A172 (cell line): Measurements from ENCODE around the gene NACC2. TPM values are rescaled to one million over a fixed set of nuclear protein-coding genes. Genes with fewer than 3 reads are reported as not detected.

Experiments
- DNase-seq: peaks from one replicate; pipeline ENCODE4 v3.0.0-alpha.2; 2015; ENCODE audit warnings: low spot score
- total RNA-seq: library from RNA; depleted of rRNA; stranded (reverse); fragments of >200 nt; shearing (Covaris generic); gene quantifications from 2 replicates; pipeline ENCODE4 v1.2.3, GENCODE V29; 2014; rRNA removed

NACC2 gene, protein sequence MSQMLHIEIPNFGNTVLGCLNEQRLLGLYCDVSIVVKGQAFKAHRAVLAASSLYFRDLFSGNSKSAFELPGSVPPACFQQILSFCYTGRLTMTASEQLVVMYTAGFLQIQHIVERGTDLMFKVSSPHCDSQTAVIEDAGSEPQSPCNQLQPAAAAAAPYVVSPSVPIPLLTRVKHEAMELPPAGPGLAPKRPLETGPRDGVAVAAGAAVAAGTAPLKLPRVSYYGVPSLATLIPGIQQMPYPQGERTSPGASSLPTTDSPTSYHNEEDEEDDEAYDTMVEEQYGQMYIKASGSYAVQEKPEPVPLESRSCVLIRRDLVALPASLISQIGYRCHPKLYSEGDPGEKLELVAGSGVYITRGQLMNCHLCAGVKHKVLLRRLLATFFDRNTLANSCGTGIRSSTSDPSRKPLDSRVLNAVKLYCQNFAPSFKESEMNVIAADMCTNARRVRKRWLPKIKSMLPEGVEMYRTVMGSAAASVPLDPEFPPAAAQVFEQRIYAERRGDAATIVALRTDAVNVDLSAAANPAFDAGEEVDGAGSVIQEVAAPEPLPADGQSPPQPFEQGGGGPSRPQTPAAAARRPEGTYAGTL
- total RNA-seq, result 34.2 and 41.6 TPM in 2 replicates

- no peak for DNase-seq
Observed at GRCh38 chr9:136095070-136096058, at the start of gene NACC2. Gene NACC2 (minus strand): TSS chr9:136095289. CDS start chr9:136050521, 44,768 bp downstream.

DNA sequence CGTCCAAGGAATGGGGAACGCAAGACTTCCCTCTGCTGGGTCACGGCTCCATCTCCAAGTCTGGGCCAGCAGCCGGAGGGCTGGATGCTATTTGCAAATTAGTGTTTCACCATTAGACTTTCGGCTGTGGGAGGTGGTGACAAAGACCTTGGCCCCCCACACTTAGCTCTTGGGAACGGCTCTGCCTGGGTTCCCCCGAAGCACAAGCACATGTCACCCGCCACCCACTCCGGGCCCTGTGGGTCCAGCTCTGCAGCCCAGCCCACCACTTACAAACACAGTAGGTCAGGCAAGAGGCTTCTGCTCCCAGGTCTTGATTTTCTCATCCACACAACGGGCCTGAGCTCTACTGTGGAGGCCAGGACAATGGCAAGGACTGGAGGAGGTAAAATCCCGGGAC is 49.4 kb upstream of the NACC2 start:
- no peak for DNase-seq

GRCh38 chr9:136143215-136144001 is 48.3 kb upstream of the NACC2 start:
- DNase-seq, result no peak

- no peak for DNase-seq
Observed at GRCh38 chr9:136142859-136143214, 47.7 kb upstream of the NACC2 start.

DNA sequence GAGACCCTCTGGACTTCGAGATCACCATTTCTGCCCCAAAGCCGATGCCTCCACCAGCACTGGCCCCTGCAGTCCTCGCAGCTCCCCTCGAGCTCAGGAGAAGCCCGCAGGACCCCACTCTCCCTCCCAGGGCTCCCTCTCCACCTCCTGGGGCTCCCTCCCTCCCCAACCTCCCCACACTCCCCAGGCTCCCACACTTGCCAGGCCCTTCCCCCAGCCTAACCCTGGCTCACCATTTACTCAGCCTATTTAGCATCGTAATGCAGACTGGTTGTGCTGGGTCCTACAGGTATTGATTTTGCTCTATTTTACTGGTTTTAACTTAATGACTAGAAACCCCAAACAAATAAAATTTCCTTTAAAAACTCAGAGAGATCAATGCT is 47.3 kb upstream of the NACC2 start:
- no peak for DNase-seq

DNA sequence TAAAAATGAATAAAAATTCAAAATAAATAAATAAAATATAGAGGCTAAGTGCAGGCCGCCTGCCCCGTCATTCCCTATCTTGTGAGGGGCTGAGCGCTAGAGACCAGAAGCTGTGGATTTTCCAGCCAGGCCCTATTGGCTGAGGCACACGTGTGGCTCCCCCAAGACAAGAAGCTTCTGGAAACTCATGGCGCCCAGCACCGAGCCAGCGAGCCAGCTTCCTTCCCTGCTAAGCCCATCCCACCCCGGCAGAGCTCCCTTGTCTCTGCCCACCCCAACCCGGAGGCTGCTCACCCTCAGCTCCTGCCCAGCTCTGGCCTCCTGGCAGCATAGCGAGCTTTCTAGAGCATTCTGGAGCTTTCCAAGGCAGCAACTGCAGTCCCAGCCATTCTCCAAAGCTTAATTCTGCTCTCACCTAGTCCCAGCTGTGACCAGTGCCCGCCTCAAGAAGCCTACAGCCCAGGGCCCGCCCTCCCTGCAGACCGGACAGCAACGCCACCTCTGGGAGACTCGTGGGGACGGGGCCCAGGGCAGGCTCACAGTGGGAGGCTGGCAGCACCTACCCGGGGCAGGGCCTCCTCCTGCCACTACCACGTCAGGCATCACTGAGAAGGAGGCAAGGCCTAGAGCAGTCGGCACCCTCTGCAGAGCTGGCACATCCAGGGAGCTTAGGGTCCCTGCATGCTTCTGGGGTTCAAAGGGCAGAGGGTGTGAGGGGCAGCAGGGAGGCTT is 46.8 kb upstream of the NACC2 start:
- DNase-seq, result no peak

DNA sequence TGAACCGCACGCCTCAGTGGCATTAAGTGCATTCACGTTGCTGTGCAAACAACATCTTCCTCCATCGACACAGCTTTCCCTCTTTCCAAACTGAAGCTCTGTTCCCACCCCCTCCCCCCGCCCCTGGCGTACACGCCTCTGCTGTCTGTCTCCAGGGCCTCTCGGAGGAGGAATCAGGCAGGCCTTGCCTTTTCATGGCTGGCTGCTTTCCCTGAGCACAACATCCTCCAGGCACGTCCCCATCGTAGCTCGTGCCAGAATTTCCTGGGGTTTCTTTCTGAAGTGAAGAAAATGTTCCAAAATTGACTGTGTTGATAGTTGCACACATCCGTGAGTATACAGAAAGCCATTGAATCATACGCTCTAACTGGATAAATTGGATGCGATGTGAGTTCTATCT is 45.9 kb upstream of the NACC2 start:
- DNase-seq, result no peak

DNA sequence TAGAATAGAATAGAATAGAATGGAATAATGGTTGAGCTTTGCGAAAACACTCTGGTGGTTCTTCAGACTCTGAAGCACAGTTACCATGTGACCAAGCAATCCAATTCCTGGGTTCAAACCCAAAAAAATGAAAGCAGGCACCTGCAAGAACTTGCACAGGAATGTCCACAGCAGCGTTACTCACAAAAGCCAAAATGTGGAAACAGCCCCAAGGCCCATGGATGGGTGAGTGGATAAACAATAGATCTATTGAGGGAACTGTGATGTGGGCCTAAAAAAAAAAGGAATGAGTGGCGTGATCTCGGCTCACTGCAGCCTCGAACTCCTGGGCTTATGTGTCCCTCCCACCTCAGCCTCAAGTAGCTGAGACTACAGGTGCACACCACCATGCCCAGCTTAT is 45.0 kb upstream of the NACC2 start:
- DNase-seq, result no peak

- peak; percentile 51 for DNase-seq
Observed at GRCh38 chr9:136138566-136138965, 43.5 kb upstream of the NACC2 start.

DNA sequence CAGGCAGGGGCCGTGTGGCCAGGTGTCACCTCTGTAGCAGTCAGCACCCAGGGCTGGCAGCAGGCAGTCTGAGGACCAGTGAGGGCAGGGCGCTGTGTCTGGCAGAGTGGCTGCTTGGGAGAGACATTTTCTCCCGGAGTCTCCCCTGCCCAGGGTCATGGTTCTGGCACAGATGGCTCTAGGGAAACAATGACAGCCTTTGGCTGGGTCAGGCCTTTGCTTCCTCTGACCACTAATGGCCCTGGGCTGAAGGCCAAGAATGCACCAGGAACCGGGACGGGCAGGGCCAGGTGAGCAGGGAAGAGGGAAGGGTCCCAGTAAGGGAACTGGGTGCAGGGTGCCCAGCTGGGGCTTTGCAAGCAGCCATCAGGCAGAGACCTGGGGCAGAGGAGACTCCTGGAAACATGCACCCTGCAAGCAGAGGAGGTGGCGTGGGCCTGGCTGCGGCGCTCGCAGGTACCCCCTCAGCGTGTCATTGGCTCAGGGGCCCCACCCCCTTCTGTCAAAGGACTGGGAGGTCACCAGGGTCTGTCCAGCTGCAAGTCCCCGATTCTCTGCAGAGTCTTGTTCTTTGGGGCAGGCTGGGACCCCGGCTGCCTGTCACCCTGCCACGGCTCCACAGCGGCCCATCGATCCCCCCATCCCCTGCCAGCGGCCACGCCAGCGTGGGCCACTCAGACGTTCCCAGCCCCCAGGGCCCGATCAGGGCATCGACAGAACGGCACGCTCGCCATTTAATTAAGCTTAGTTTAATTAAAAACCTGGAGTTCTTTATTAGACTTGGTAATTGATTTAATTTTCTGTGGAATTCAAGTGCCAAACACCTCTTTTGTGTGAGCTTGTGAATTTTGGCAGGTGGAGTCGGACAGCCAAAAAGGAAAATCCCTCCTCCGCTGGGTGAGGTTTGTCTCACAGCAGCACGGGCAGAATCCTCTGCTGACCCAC is 42.5 kb upstream of the NACC2 start:
- peak; percentile 56 for DNase-seq

GRCh38 chr9:136136127-136136925 is 41.2 kb upstream of the NACC2 start:
- no peak for DNase-seq

- no peak for DNase-seq
Observed at GRCh38 chr9:136135326-136136126, 40.4 kb upstream of the NACC2 start.

- no peak for DNase-seq
Observed at GRCh38 chr9:136133959-136134484, 38.9 kb upstream of the NACC2 start.

GRCh38 chr9:136133191-136133958 is 38.3 kb upstream of the NACC2 start:
- DNase-seq, result no peak

DNA sequence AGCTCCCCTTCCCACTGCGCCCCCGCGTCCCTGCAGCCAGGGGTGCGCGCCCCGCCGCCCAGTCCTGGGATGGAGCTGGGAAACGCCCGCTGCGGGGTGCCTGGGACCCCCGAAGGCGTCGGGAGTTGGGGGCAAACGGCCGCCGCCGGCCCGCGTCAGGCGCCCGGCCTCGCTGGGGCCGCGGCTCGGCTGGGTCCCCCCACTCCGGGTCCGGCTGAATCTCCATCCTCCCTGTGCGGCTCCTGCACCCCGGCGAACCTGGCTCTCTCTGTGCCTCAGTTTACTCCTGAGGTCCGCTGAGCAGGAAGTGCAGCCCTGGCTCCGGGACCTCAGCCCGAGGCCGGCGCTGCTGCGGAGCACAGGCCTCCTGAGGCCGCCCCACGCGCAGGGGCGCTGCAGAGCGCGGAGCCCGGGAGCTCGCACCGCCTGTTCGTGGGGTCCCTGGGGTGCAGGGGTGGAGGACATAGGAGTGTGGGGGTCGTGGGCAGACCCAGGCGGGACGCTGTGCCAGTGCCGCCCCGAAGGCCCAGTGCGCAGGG is 37.5 kb upstream of the NACC2 start:
- DNase-seq, result no peak

- DNase-seq, result no peak
Observed at GRCh38 chr9:136131629-136132511, 36.8 kb upstream of the NACC2 start.
